HK-2 (cell line): ENCODE measurements around the gene ENDOG.

Source experiments
- DNase-seq: peaks from one replicate; pipeline ENCODE4 v3.0.0-alpha.2; 2018; ENCODE audit not compliant: unreplicated experiment

The ENDOG gene

GRCh38 chr9:128800061-128800460, 18.2 kb upstream of the ENDOG start:
- DNase-seq: no peak

GRCh38 chr9:128802482-128802881, 15.8 kb upstream of the ENDOG start:
- no peak for DNase-seq

GRCh38 chr9:128805661-128806060, 12.6 kb upstream of the ENDOG start:
- DNase-seq: no peak

- no peak for DNase-seq
Observed at GRCh38 chr9:128807827-128808226, 10.5 kb upstream of the ENDOG start.

GRCh38 chr9:128808543-128808942, 9.8 kb upstream of the ENDOG start:
- no peak for DNase-seq

GRCh38 chr9:128809036-128809599, 9.2 kb upstream of the ENDOG start:
- no peak for DNase-seq

GRCh38 chr9:128809831-128810230, 8.5 kb upstream of the ENDOG start:
- DNase-seq: no peak

- DNase-seq: no peak
Observed at GRCh38 chr9:128810873-128811272, 7.4 kb upstream of the ENDOG start.

- peak; percentile 51 for DNase-seq
Observed at GRCh38 chr9:128818839-128819715, 777 bp downstream of the ENDOG start.

- no peak for DNase-seq
Observed at GRCh38 chr9:128819716-128820664, 1.7 kb downstream of the ENDOG start.

- DNase-seq: no peak
Observed at GRCh38 chr9:128820665-128821583, 2.6 kb downstream of the ENDOG start.

- DNase-seq: no peak
Observed at GRCh38 chr9:128821584-128822406, 3.5 kb downstream of the ENDOG start.

- no peak for DNase-seq
Observed at GRCh38 chr9:128822407-128823042, 4.2 kb downstream of the ENDOG start.

GRCh38 chr9:128823362-128823902, 5.1 kb downstream of the ENDOG start:
- DNase-seq: no peak

- no peak for DNase-seq
Observed at GRCh38 chr9:128823903-128824406, 5.7 kb downstream of the ENDOG start.

GRCh38 chr9:128824911-128825310, 6.6 kb downstream of the ENDOG start:
- no peak for DNase-seq

GRCh38 chr9:128825923-128826700, 7.8 kb downstream of the ENDOG start:
- no peak for DNase-seq

- no peak for DNase-seq
Observed at GRCh38 chr9:128828267-128828666, 10.0 kb downstream of the ENDOG start.
